NCI-H345 treated with DMSO at 0.1 percent for 48 hours (cell line): ENCODE data around the gene CDKN2AIPNL.
"Not testable (repeated sequence)": the region's sequence is repeated elsewhere in the genome, so short reads cannot be mapped to it uniquely, and the experiment has no call there.

Experiments
- DNase-seq: peaks from one replicate; lab custom pipeline; 2025; ENCODE audit not compliant: unreplicated experiment; lab: John Stamatoyannopoulos, UW

CDKN2AIPNL gene

DNA sequence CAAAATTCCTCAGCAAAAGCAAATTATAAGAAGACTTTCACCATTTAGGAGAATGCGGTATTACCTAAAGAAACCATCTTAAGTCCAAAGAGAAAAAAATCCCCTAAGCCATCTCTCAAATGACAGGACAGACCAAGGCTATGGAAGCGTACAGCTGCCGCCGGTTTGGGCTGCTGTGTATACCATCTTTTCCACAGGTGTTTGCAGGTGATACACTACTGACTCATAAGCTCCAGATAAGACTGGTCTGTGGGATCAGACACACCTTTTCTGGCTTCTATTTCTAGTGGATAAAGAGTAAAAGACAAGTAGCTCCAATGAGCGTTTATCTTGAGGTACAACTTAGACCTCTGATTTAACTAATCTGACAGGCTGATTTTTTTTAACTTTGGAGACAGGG lies 7.7 kb downstream of the CDKN2AIPNL start:
- DNase-seq = no peak

DNA sequence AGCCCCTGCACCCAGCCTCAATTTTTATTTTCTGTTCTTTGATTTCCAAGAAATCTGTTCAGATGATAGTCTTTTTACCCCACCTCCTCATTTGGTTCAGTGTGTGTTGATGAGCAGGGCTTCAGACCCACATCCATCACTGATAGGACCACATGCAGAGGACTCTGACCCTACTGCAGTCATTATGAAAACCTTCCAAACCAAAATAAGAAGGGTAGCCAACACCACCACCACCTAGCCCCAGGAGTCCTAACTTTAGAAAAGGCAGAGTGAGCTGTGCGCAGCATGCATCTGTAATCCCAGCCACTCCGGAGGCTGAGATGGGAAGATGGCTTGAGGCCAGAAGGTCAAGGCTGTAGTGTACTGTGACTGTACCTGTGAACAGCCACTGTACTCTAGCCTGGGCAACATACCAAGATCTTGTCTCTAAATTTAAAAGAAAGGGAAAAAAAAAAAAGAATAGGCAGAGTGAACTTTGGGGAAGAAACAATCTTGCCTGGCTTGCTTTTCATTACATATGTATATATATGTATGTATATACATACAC lies 13.0 kb downstream of the CDKN2AIPNL start:
- no peak for DNase-seq

DNA sequence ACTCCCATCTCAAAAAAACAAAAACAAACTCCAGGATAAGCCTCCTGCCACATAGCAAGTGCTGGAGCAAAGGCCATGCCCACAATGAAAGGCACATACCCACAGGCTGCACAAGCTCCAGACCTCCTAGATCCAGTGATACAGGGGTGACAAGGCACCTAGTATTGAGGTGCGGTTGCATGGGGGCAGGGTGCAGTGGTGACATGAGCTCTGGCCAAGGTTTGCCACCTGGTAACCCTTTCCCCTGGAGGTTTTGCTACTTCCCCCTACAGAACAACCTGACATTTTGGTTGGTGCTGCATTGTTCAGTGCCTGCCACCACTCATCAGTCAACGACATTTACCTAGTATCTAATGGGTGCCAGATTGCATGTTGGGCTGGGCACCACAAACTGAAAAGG lies 14.5 kb downstream of the CDKN2AIPNL start:
- no peak for DNase-seq

DNA sequence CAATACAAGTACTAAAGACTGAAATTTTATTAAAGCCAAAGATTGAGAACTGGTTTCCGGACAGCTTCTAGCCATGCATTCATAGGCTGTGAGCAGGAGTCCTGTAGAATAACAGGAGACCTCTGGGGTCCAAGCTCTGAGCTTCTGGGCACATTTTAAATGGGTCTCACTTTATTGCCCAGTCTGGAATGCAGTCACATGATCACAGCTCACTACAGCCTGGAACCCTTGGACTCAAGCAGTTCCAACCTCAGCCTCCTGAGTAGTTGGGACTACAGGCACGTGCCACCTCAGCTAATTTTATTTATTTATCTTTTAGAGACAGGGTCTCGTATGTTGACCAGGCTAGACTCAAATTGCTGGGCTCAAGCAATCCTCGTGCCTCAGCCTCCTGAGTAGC lies 15.4 kb downstream of the CDKN2AIPNL start:
- DNase-seq = no peak

GRCh38 chr5:134394932-134395331 lies 16.7 kb downstream of the CDKN2AIPNL start:
- DNase-seq = no peak

DNA sequence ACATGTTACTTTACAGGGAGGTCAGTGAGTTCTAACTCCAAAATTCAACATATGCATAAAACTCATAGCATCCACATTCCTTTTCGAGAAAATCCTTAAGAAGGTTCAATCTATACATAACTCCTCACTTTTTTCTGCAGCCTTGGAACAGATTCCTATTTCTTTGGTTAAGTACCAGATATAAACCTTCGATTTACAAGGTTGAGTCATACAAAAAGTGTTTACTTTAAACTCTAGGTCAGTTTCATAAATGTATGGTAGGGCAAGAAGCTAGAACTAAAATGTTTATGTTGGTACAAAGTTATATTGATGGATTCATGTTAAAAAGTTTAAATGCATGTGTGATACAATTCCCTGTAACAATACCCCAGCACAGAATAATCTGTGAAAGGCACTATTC lies 19.4 kb downstream of the CDKN2AIPNL start:
- DNase-seq = no peak

DNA sequence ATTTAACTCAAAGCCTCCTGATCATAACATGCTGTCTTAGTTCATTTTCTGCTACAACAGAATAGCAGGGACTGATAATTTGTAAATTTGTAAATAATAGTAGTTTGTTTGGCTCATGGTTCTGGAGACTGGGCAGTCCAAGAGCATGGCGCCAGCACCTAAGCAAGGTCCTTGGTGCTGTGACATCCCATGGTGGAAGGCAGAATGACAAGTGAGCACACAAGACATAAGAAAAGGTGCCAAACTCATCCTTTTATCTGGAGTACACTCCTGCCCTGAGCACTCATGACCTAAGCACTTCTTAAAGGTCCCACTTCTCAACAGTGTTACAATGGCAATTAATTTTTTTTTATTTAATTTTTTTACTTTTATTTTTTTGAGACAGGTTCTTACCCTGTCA lies 24.2 kb downstream of the CDKN2AIPNL start:
- DNase-seq = no peak

DNA sequence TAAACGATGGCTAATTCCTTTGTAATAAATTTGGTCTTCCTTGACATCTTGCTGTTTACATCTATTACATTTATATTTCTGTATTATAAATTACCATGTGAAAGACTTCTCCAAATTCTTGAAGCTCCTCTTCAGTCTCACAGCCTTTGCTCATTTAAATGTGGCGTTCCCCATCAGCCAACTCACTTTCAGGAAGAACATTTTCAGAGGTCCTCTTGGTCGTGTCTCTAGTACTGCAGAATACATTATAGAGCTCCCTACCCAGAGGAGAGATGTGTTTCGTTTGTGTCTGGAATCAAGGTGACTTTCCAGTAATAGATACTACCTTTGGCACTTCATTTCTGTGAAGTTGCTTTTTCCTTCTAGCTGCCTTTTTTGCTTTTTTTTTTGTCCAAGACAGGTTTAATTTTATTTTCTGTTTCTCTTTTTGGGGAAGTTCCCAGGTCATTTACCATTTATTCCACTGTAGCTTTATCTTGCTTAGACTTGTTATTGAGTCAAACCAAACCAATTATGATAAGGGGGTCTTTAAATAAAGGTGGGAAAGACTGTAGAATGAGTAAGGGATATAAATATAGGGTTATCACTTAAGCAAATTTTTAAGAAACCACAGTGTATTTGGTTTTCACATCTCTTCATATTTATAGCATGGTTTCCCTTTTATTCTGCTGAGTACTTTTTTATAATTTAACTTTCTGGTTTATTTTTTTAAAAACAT lies 27.5 kb downstream of the CDKN2AIPNL start:
- no peak for DNase-seq

DNA sequence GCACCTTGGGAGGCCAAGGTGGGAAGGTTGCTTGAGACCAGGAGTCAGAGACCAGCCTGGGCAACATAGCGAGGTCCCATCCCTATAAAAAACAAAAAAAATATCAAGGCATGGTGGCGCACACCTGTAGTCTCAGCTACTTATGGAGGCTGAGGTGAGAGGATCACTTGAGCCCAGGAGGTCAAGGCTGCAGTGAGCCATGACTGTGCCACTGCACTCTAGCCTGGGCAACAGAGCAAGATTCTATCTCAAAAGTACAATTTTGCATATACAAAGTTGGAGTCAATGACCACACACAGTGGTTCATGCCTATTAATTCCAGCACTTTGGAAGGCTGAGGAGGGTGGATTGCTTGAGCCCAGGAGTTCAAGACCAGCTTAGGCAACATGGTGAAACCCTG lies 29.5 kb downstream of the CDKN2AIPNL start:
- not testable (repeated sequence) for DNase-seq

- no peak for DNase-seq
These were observed 31.3 kb downstream of the CDKN2AIPNL start for GRCh38 chr5:134380346-134380745.

GRCh38 chr5:134374232-134374631 lies 37.4 kb downstream of the CDKN2AIPNL start:
- no peak for DNase-seq

- not testable (repeated sequence) for DNase-seq
These were observed 38.0 kb downstream of the CDKN2AIPNL start for GRCh38 chr5:134373633-134374032.

DNA sequence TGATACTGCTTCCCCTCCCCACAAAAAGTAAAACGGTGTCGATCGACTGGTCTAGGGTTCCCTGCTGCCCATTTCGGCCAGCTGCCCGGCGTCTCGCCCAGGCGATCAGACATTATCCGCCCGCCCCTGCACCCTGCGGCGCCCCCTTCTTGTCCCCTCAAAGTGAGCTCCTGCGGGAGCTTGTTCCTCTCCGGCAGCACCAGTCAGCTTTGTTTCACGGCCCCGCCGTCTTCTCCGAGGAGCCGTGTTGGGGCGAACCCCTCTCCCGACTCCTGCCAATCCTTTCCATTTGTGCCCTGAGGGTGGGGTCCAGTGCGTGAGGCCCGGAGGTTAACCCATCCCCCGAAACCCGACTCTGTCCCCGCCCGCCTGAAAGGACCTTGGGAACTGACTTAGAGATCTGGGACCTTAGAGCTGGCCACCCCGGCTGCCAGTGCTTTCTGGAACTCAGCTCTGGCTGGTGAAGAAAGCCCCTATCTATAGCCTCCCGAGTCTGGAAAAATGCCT lies 39.8 kb downstream of the CDKN2AIPNL start:
- DNase-seq = no peak

DNA sequence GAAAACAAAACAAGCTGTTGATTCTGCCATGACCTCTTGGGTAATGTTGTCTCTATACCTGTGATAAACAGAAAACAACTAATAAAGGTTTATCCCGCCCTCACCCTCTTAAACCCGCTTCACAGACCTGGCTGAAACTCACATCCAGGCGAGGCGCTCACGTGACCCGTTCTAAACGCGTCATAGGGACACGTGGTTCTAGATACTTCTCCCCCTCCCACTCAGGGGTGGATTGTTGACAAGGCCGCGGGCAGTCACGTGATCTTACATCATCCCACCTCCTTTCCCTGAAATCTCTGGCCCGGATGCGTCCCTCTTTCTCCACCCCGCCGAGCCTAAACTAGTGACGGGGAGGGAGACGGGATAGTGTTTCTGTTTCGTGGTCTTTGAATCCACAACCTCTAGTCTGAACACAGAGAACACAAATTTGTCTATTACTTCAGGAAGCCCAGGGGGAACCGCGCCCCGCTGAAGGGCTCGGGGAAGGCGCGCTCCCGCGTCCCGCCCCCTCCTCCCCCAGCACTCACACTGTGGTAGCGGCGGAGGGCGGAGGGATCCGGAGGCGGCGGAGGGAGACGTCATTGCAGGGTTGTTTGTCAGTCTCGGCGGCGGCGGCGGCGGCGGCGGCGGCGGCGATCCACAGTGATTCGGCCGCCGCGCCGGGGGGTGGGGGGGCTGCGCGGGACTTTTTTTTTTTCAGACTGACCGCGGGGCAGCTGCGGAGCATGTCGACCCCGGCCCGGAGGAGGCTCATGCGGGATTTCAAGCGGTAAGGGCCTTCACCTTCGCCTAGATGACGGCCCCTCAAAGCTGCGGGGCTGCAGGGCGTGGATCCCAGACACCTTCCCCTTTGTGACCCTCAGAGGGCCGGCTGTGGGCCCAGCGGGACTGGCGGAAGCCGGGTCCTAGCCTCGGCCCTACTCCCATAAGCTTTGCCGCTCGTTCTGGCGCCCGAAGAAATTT lies 40.5 kb downstream of the CDKN2AIPNL start, which contains the start of gene UBE2B:
Gene UBE2B, plus strand, starts transcription at position 699 of the 963 bp plus-strand sequence. Its CDS starts 27 bp downstream, at position 726.
- DNase-seq = peak; percentile 90

DNA sequence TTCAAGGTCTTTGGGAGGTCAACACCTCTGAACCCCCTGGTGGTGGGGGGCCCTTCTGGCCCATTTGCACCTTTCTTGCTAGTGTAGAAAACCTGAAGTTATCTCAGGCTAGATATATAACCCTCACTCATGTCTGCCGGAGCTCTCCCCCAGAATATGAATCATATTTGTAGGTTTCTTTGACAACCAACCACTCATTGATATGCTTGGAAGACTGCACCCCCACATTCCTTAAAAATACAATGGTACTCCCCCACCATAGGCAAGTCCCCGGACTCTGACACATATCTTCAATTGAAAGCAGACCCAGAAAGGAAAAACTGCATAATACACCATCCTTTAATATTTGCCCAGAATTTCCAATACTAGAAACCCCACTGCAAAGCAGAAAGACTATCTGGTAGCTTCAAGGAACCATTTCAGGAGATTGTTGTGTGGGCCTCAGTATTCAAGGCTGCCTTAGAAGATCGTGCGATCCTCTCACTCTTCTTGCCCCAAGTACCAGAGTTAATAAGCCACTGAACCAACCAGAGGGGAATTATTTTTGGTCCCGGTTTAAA lies 41.3 kb downstream of the CDKN2AIPNL start:
- DNase-seq = no peak

GRCh38 chr5:134365604-134366003 lies 46.1 kb downstream of the CDKN2AIPNL start:
- no peak for DNase-seq

GRCh38 chr5:134355681-134356080 lies 56.0 kb downstream of the CDKN2AIPNL start:
- no peak for DNase-seq
